Right lobe of liver (tissue), 4 donors: ENCODE measurements around the gene CACNA2D4.

ENCODE experiments used
- POLR2A ChIP-seq: fragments of 450-650 bp; IDR thresholded peaks from one replicate; pipeline ENCODE4 v1.6.1; 2017; ENCODE audit warnings: antibody characterized with exemption, mild to moderate bottlenecking
- TF ChIP-seq, protein P1 (sequence below), 4 donors: fragments of 200-600 bp in 3 of 4; fragments of 450-650 bp in 1 of 4; IDR thresholded peaks; one replicate each; pipeline versions ENCODE4 v1.5.1 to v1.8.0; 2016 to 2022; ENCODE audit warnings: antibody characterized with exemption in 4 of 4, mild to moderate bottlenecking in 2 of 4
- donor health status: DM: no; HTN: no; CAD: no.
- donor health status: DM: no; HTN: no; CAD: no.
- donor health status: DM: no; HTN: yes; CAD: no.

DNA sequence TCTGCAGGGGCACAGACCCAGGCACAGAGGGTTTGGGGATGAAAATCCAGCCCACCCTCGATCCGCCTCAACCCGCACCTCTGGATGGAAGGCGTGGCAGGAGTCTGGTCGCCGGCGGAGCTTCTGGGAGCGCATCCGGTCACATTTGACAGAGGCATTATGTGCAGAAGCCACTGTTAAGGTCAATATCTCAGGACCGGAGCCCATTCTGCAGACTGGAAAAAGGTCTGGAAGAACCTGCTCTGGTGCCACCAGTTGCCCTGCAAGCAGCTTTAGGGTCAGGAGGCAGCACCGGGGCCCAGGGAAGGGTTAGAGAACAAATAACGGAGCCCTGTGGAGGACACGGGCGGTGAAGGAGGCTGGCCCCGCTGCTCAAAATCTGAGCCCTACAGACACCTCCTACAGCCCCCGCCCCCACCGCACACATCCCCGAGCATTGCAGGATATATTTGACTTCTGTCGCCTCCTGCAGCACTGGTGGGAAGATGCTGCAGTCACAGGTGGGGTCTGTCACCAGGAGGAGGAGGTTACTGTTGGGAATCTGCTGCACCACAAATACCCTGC, 123.1 kb downstream of the CACNA2D4 start:
- TF ChIP-seq, protein P1, sequence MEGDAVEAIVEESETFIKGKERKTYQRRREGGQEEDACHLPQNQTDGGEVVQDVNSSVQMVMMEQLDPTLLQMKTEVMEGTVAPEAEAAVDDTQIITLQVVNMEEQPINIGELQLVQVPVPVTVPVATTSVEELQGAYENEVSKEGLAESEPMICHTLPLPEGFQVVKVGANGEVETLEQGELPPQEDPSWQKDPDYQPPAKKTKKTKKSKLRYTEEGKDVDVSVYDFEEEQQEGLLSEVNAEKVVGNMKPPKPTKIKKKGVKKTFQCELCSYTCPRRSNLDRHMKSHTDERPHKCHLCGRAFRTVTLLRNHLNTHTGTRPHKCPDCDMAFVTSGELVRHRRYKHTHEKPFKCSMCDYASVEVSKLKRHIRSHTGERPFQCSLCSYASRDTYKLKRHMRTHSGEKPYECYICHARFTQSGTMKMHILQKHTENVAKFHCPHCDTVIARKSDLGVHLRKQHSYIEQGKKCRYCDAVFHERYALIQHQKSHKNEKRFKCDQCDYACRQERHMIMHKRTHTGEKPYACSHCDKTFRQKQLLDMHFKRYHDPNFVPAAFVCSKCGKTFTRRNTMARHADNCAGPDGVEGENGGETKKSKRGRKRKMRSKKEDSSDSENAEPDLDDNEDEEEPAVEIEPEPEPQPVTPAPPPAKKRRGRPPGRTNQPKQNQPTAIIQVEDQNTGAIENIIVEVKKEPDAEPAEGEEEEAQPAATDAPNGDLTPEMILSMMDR (IDR thresholded peaks at IDR 0.05): no peak
- TF ChIP-seq POLR2A: no peak
